H1 (cell line): ENCODE measurements around the gene MSI2. TPM values are rescaled to one million over a fixed set of nuclear protein-coding genes. Genes with fewer than 3 reads are reported as not detected.

Experiments
- CTCF ChIA-PET: fragments of 300-600 bp; sonication (Branson Sonifier 250); formaldehyde crosslinking; loops from one replicate; lab custom pipeline; 2021; ENCODE audit not compliant: partially characterized antibody; lab: Charles Lee
- POLR2A ChIA-PET: fragments of 300-600 bp; sonication (Branson Sonifier 250); formaldehyde crosslinking; loops from one replicate; lab custom pipeline; 2021; ENCODE audit warnings: inconsistent platforms; ENCODE audit not compliant: partially characterized antibody; lab: Charles Lee
- DNase-seq, 2 experiments: peaks; one replicate each; pipeline versions ENCODE4 v3.0.0 to v3.0.0-alpha.2; 2010 to 2022; ENCODE audit warnings: low spot score in 2 of 2, low read depth in 1 of 2, mixed read lengths in 1 of 2
- FAIRE-seq: peaks from 2 replicates; lab custom pipeline; 2011; peaks lifted over from hg19 to GRCh38; lab: Jason Lieb, UNC
- H2AFZ ChIP-seq: 2 replicates; pipeline ENCODE4 v1.8.1; 2012; ENCODE audit warnings: low read length, inconsistent platforms
- H2AK5ac ChIP-seq: 2 replicates; pipeline ENCODE4 v1.6.1; 2013; ENCODE audit warnings: low read depth, low read length
- H2BK120ac ChIP-seq: replicated peaks from 2 replicates; pipeline ENCODE3; 2013; ENCODE audit warnings: low read depth, low read length, inconsistent platforms
- H2BK12ac ChIP-seq: 2 replicates; pipeline ENCODE4 v1.6.1; 2013; ENCODE audit warnings: low read depth, low read length
- H2BK15ac ChIP-seq: 2 replicates; pipeline ENCODE4 v1.6.1; 2013; ENCODE audit warnings: low read length
- H2BK20ac ChIP-seq: 2 replicates; pipeline ENCODE4 v1.6.1; 2013; ENCODE audit warnings: low read length
- H2BK5ac ChIP-seq: 2 replicates; pipeline ENCODE4 v1.6.1; 2013; ENCODE audit warnings: low read depth, low read length
- H3K14ac ChIP-seq: 2 replicates; pipeline ENCODE4 v1.6.1; 2013; ENCODE audit warnings: inconsistent platforms; ENCODE audit not compliant: insufficient read length
- H3K18ac ChIP-seq: 2 replicates; pipeline ENCODE4 v1.6.1; 2013; ENCODE audit warnings: low read length; ENCODE audit errors: extremely low read depth
- H3K23ac ChIP-seq: 2 replicates; pipeline ENCODE4 v1.6.1; 2013; ENCODE audit warnings: inconsistent platforms; ENCODE audit not compliant: insufficient read length
- H3K23me2 ChIP-seq: 2 replicates; pipeline ENCODE4 v1.6.1; 2013; ENCODE audit warnings: low read depth, low read length
- H3K27ac ChIP-seq: 2 replicates; pipeline ENCODE4 v1.6.1; 2011; ENCODE audit warnings: low read depth, low read length, inconsistent platforms
- H3K27me3 ChIP-seq, 4 experiments: replicated peaks in 1 of 4; 1 replicate in 1 of 4; 2 replicates in 3 of 4; pipeline versions ENCODE4 v1.6.1 to v1.8.1; 2011 to 2013; ENCODE audit warnings: low read length in 3 of 4, mild to moderate bottlenecking in 3 of 4, inconsistent platforms in 2 of 4, mixed read lengths in 2 of 4, moderate library complexity in 1 of 4; ENCODE audit not compliant: control insufficient read depth in 3 of 4, insufficient read depth in 3 of 4; ENCODE audit errors: extremely low read depth in 1 of 4
- H3K36me3 ChIP-seq, 4 experiments: 2 replicates each; pipeline versions ENCODE4 v1.6.1 to v1.8.1; 2011 to 2013; ENCODE audit warnings: mild to moderate bottlenecking in 4 of 4, low read length in 3 of 4, moderate library complexity in 2 of 4, control low read depth in 1 of 4, inconsistent platforms in 1 of 4; ENCODE audit not compliant: insufficient read depth in 4 of 4, control insufficient read depth in 2 of 4
- H3K4ac ChIP-seq: replicated peaks from 2 replicates; pipeline ENCODE3; 2013; ENCODE audit warnings: low read length, low read depth, mixed read lengths, inconsistent platforms; ENCODE audit not compliant: insufficient read length
- H3K4me1 ChIP-seq, 4 experiments: replicated peaks in 1 of 4; 1 replicate in 1 of 4; 2 replicates in 3 of 4; pipeline versions ENCODE4 v1.6.1 to v1.8.1; 2011 to 2013; ENCODE audit warnings: low read length in 3 of 4, inconsistent platforms in 2 of 4, mixed read lengths in 1 of 4; ENCODE audit not compliant: insufficient read depth in 4 of 4, control insufficient read depth in 3 of 4
- H3K4me2 ChIP-seq, 2 experiments: 2 replicates each; pipeline versions ENCODE4 v1.6.1 to v1.8.1; 2011 to 2013; ENCODE audit warnings: low read depth in 2 of 2, low read length in 2 of 2, control low read depth in 1 of 2, inconsistent platforms in 1 of 2, mild to moderate bottlenecking in 1 of 2; ENCODE audit not compliant: insufficient read depth in 1 of 2
- H3K4me3 ChIP-seq, 4 experiments: fragments of 200-600, 300-600 bp in 1 of 4; sonication (generic), shearing (Covaris generic), sonication (Bioruptor Twin) in 1 of 4; 2 replicates each; pipeline versions ENCODE4 v1.5.1 to v1.8.1; 2011 to 2016; ENCODE audit warnings: low read length in 4 of 4, low read depth in 3 of 4, control low read depth in 2 of 4, inconsistent platforms in 2 of 4, mild to moderate bottlenecking in 2 of 4, mixed read lengths in 1 of 4, moderate library complexity in 1 of 4; ENCODE audit not compliant: insufficient read depth in 2 of 4; ENCODE audit errors: extremely low read depth in 1 of 4
- H3K56ac ChIP-seq: replicated peaks from 2 replicates; pipeline ENCODE3; 2013; ENCODE audit warnings: low read depth, mild to moderate bottlenecking, mixed read lengths, low read length, inconsistent platforms; ENCODE audit not compliant: insufficient read length
- H3K79me1 ChIP-seq: 2 replicates; pipeline ENCODE4 v1.6.1; 2013; ENCODE audit warnings: low read depth, low read length, control low read depth
- H3K79me2 ChIP-seq, 2 experiments: 2 replicates each; pipeline versions ENCODE4 v1.6.1 to v1.8.1; 2012 to 2013; ENCODE audit warnings: low read length in 2 of 2, mild to moderate bottlenecking in 2 of 2, inconsistent platforms in 1 of 2; ENCODE audit not compliant: insufficient read depth in 2 of 2, control insufficient read depth in 1 of 2
- H3K9ac ChIP-seq, 4 experiments: replicated peaks in 1 of 4; 1 replicate in 1 of 4; 2 replicates in 3 of 4; pipeline versions ENCODE4 v1.6.1 to v1.8.1; 2011 to 2013; ENCODE audit warnings: low read depth in 3 of 4, low read length in 3 of 4, control low read depth in 2 of 4, mild to moderate bottlenecking in 2 of 4, moderate library complexity in 2 of 4, inconsistent platforms in 1 of 4; ENCODE audit errors: extremely low read depth in 1 of 4
- H3K9me3 ChIP-seq, 2 experiments: 2 replicates each; pipeline versions ENCODE4 v1.6.1 to v1.8.1; 2012 to 2013; ENCODE audit warnings: mild to moderate bottlenecking in 2 of 2, moderate library complexity in 2 of 2, control low read depth in 1 of 2, inconsistent platforms in 1 of 2, low read depth in 1 of 2, low read length in 1 of 2, mixed read lengths in 1 of 2; ENCODE audit not compliant: insufficient read depth in 2 of 2
- H4K20me1 ChIP-seq, 2 experiments: replicated peaks in 1 of 2; 2 replicates each; pipeline versions ENCODE3 to v1.8.1; 2011 to 2013; ENCODE audit warnings: inconsistent platforms in 2 of 2, low read length in 2 of 2, mild to moderate bottlenecking in 1 of 2; ENCODE audit not compliant: insufficient read depth in 2 of 2, control insufficient read depth in 1 of 2
- H4K5ac ChIP-seq: 2 replicates; pipeline ENCODE4 v1.6.1; 2013; ENCODE audit warnings: low read length, low read depth, mixed read lengths, inconsistent platforms; ENCODE audit not compliant: insufficient read length
- H4K8ac ChIP-seq: 2 replicates; pipeline ENCODE4 v1.8.0; 2013; ENCODE audit warnings: mild to moderate bottlenecking, moderate library complexity, low read length, inconsistent platforms; ENCODE audit not compliant: insufficient read depth; ENCODE audit errors: extremely low read depth
- H4K91ac ChIP-seq: replicated peaks from 2 replicates; pipeline ENCODE3; 2013; ENCODE audit warnings: low read length, mixed read lengths, inconsistent platforms; ENCODE audit not compliant: insufficient read length
- HDAC2 ChIP-seq, 2 experiments: fragments of 300-600 bp in 1 of 2; sonication (generic) in 1 of 2; IDR thresholded peaks; 2 replicates each; pipeline ENCODE4 v1.6.1; 2011 to 2012; ENCODE audit warnings: low read depth in 2 of 2, low read length in 2 of 2, mild to moderate bottlenecking in 2 of 2, moderate library complexity in 2 of 2, borderline replicate concordance in 1 of 2, inconsistent platforms in 1 of 2
- NRF1 ChIP-seq: IDR thresholded peaks from 2 replicates; pipeline ENCODE4 v1.6.1; 2011; ENCODE audit warnings: mild to moderate bottlenecking, low read depth, low read length, improper control_type of control experiment
- RAD21 ChIP-seq, 2 experiments: IDR thresholded peaks in 1 of 2; conservative IDR thresholded peaks in 1 of 2; 2 replicates each; pipeline ENCODE4 v1.6.1; 2011; ENCODE audit warnings: low read depth in 2 of 2, low read length in 2 of 2, improper control_type of control experiment in 1 of 2, inconsistent platforms in 1 of 2, mild to moderate bottlenecking in 1 of 2, moderate library complexity in 1 of 2
- SAP30 ChIP-seq: fragments of 300-600 bp; sonication (generic); IDR thresholded peaks from 2 replicates; pipeline ENCODE4 v1.7.1; 2012; ENCODE audit warnings: low read length, moderate library complexity, mild to moderate bottlenecking, inconsistent platforms; ENCODE audit not compliant: insufficient read depth, insufficient replicate concordance
- TEAD4 ChIP-seq: IDR thresholded peaks from 2 replicates; pipeline ENCODE4 v1.6.1; 2012; ENCODE audit warnings: low read depth, low read length, inconsistent platforms, mixed read lengths
- WGBS, 2 experiments: shearing (Covaris generic) in 1 of 2; methylation state at CpG; one replicate each; pipeline versions ENCODE4 v1.1.6 to v1.1.7; 2013 to 2015; ENCODE audit warnings: low lambda C conversion rate in 2 of 2, mixed read lengths in 2 of 2, inconsistent platforms in 1 of 2, low coverage in 1 of 2, missing lambda C conversion rate in 1 of 2; ENCODE audit not compliant: insufficient replicate concordance in 2 of 2, insufficient coverage in 1 of 2, insufficient read length in 1 of 2; ENCODE audit errors: extremely low coverage in 1 of 2, missing lambda C conversion rate in 1 of 2; 5-methylcytosine and 5-hydroxymethylcytosine counted together
- polyA plus RNA-seq, 7 experiments: library from polyadenylated mRNA; depleted of rRNA in 3 of 7; stranded (reverse) in 5 of 7; unstranded in 2 of 7; fragments of >200 nt in 5 of 7; fragments of 200-250 nt in 2 of 7; gene quantifications; 1 replicate in 5 of 7; 2 replicates in 1 of 7; 4 replicates in 1 of 7; pipeline versions ENCODE4 v1.2.1 to v1.2.3, GENCODE V29; 2011 to 2013; ENCODE audit warnings: missing spikeins in 2 of 7, mixed read lengths in 2 of 7
- total RNA-seq: library from RNA; stranded (reverse); fragmentation: NEBNext Ultra II Directional; extraction: Animal tissue kit (Norgen Biotek cat#: 25700); gene quantifications from 2 replicates; pipeline ENCODE4 v1.2.1, GENCODE V29; 2021
- TF ChIP-seq, protein P1 (sequence below): IDR thresholded peaks from 2 replicates; pipeline ENCODE4 v1.6.1; 2011; ENCODE audit warnings: low read length, improper control_type of control experiment

The MSI2 gene
- total and polyA plus RNA-seq, 2 of the 8 experiments (the other 6 are each of a cell fraction or from before 2014, with no cell fraction given), result 36.7 to 80.6 TPM

GRCh38 chr17:57354673-57355072 is 98.3 kb downstream of the MSI2 start:
- Histone ChIP-seq H2AFZ (no peak overlapping the region), H3K56ac (no peak overlapping the region), H3K79me2 (peaks cover 3 to 74% of the 10 kb centered on the region in 2 experiments; a peak in 3 of 4 replicates), H3K9ac (no peak overlapping the region), H3K4me2 (no peak overlapping the region), H3K4ac (no peak overlapping the region), H3K23me2 (no peaks in the 10 kb centered on the region; the same call in 1 of the 2 replicates), H3K18ac (no peak overlapping the region), H3K23ac (no peak overlapping the region), H3K9me3 (no peaks in the 10 kb centered on the region), H2BK15ac (no peak overlapping the region), H2BK120ac (no peak overlapping the region), H4K91ac (no peak overlapping the region), H2AK5ac (no peak overlapping the region), H3K27me3 (no peaks in the 10 kb centered on the region), H4K5ac (no peak overlapping the region), H3K4me3 (no peak overlapping the region), H4K20me1 (peaks cover 0 to 5% of the 10 kb centered on the region in 2 experiments), H4K8ac (no peak overlapping the region), H2BK12ac (no peak overlapping the region), H2BK20ac (no peak overlapping the region), H3K36me3 (0 out of 8 replicates have a peak, but pooled peaks cover 0 to 3% (median 0%) of the 10 kb centered on the region in 4 experiments), H3K4me1 (peaks cover 2 to 10% (median 5%) of the 10 kb centered on the region in 4 experiments; a peak in 5 of 7 replicates), H2BK5ac (no peak overlapping the region), H3K27ac (no peak overlapping the region), H3K14ac (no peak overlapping the region), H3K79me1 (peaks cover 17% of the 10 kb centered on the region)
- CTCF ChIA-PET, result interaction anchor here (0.6 to 2.0 kb wide), 5 partner anchors 11 to 75 kb away, joined by 3 to 4 read pairs (median 3); no protein-coding TSS in a partner anchor
- FAIRE-seq, result no peak
- no peak for DNase-seq
- 94% methylated on average over 2 of the region's 2 CpGs; no CpG with 5 or more reads in 1 of the 2 experiments for WGBS, 2 experiments
- POLR2A ChIA-PET, result interaction anchor here (0.6 kb wide), 1 partner anchor 131 kb away, joined by 3 read pairs; no protein-coding TSS in a partner anchor
- TF ChIP-seq HDAC2 (IDR thresholded peaks at IDR 0.05; ENCODE audit: borderline replicate concordance in 1 of 2, low read depth in 2 of 2, low read length in 2 of 2) (no peak), SAP30 (no peak), NRF1 (no peak), RAD21 (IDR thresholded peaks at IDR 0.05 in 1 of 2, conservative IDR thresholded peaks at IDR 0.05 in 1 of 2; ENCODE audit: low read depth in 2 of 2, low read length in 2 of 2) (no peak), TEAD4 (no peak)
- TF ChIP-seq, protein P1, sequence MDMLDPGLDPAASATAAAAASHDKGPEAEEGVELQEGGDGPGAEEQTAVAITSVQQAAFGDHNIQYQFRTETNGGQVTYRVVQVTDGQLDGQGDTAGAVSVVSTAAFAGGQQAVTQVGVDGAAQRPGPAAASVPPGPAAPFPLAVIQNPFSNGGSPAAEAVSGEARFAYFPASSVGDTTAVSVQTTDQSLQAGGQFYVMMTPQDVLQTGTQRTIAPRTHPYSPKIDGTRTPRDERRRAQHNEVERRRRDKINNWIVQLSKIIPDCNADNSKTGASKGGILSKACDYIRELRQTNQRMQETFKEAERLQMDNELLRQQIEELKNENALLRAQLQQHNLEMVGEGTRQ, result no peak
- TF ChIP-seq, all 59 proteins: peak for 0
